Measurements from ENCODE around the gene STAC3. TPM values are rescaled to one million over a fixed set of nuclear protein-coding genes. Genes with fewer than 3 reads are reported as not detected.

The STAC3 gene
- total and polyA plus RNA-seq, 2 of the 13 experiments (the other 11 are each of a cell fraction or from before 2014, with no cell fraction given) = 0.18 to 0.22 TPM

GRCh38 chr12:57235017-57235727, 15.8 kb downstream of the STAC3 start (continued):
- TF ChIP-seq NFKB2 (CRISPR knock-in tag; IDR thresholded peaks at IDR 0.05; ENCODE audit: borderline replicate concordance) (no peak), BCL6 (CRISPR knock-in tag; IDR thresholded peaks at IDR 0.05) (no peak), SUZ12 (IDR thresholded peaks at IDR 0.05; ENCODE audit: low read depth, low read length) (no peak), ZBED4 (CRISPR knock-in tag; IDR thresholded peaks at IDR 0.05; ENCODE audit: borderline replicate concordance) (no peak)

- Histone ChIP-seq H3K4me2 (ENCODE audit: low read depth, low read length) (no peak overlapping the region), H3K4me3 (replicated peaks in 1 of 3; ENCODE audit: insufficient read depth in 1 of 3, low read depth in 2 of 3, low read length in 3 of 3) (no peak overlapping the region; a peak in 1 of 6 replicates), H3K27me3 (ENCODE audit: control insufficient read depth in 1 of 2, insufficient read depth in 2 of 2, low read length in 2 of 2) (peaks cover 2 to 5% of the 10 kb centered on the region in 2 experiments; a peak in 4 of 5 replicates), H3K79me2 (ENCODE audit: insufficient read depth, low read length) (peaks cover 24% of the 10 kb centered on the region), H3K4me1 (ENCODE audit: insufficient read depth, low read length) (peaks cover 78% of the 10 kb centered on the region), H2AFZ (ENCODE audit: low read length) (no peak overlapping the region), H3K9ac (ENCODE audit: insufficient read depth, low read depth, low read length) (no peak overlapping the region), H3K36me3 (replicated peaks in 1 of 2; ENCODE audit: control insufficient read depth in 1 of 2, insufficient read depth in 2 of 2, low read length in 2 of 2) (peaks cover 20 to 34% of the 10 kb centered on the region in 2 experiments), H4K20me1 (ENCODE audit: insufficient read depth, low read length) (peaks cover 12% of the 10 kb centered on the region; the same call in 1 of the 2 replicates), H3K9me3 (ENCODE audit: low read length) (no peaks in the 10 kb centered on the region), H3K27ac (ENCODE audit: extremely low read length, insufficient read depth, low read length) (no peak overlapping the region)
- intact Hi-C loops (cut with micrococcal nuclease; ENCODE audit: unreplicated experiment) (no loop called here), in situ Hi-C loops (cut with HindIII; ENCODE audit: extremely low pct_ligation_motif_present, low pct_unique_long_range_greater_than_20kb) (no loop called here)
- ATAC-seq = no peak
- ChIA-PET POLR2A (no interaction called here), CTCF (ENCODE audit: low intra/inter-chr PET ratio, low total read pairs) (interaction anchor here (1.1 to 11.7 kb wide), 2 partner anchors 10 to 21 kb away, joined by 3 to 308 read pairs; partner anchors contain the start of gene NXPH4)
- no peak for FAIRE-seq
- no TSS peak for BruUV-seq (replicated peaks)
- no peak for DNase-seq (ENCODE audit: low spot score)
- 90% methylated on average over 10 of the region's 10 CpGs for WGBS (ENCODE audit: low lambda C conversion rate)
- TF ChIP-seq ZUFSP (CRISPR knock-in tag; IDR thresholded peaks at IDR 0.05; ENCODE audit: borderline replicate concordance) (no peak), ZNF549 (CRISPR knock-in tag; IDR thresholded peaks at IDR 0.05) (no peak), TOE1 (CRISPR knock-in tag; IDR thresholded peaks at IDR 0.05) (no peak), FOXP4 (CRISPR knock-in tag; IDR thresholded peaks at IDR 0.05) (no peak), FOXC1 (CRISPR knock-in tag; IDR thresholded peaks at IDR 0.05; ENCODE audit: borderline replicate concordance) (no peak), MLX (CRISPR knock-in tag; IDR thresholded peaks at IDR 0.05) (no peak), AGO1 (IDR thresholded peaks at IDR 0.05; ENCODE audit: low read depth, low read length, poor library complexity, severe bottlenecking) (no peak), ZNF790 (CRISPR knock-in tag; IDR thresholded peaks at IDR 0.05; ENCODE audit: borderline replicate concordance) (no peak)
These were observed 16.4 kb downstream of the STAC3 start for GRCh38 chr12:57234571-57235016.
